B cell (primary cell): Measurements from ENCODE around the gene SIPA1L2. TPM values are rescaled to one million over a fixed set of nuclear protein-coding genes. Genes with fewer than 3 reads are reported as not detected.

Source experiments
- ATAC-seq: fragments of 200-7000 bp; cut with Tn5 transposase; one replicate; pipeline ENCODE4 v1.10.0; 2021; ENCODE audit warnings: low read depth, mild to moderate bottlenecking, moderate number of reproducible peaks, moderate library complexity
- CTCF ChIA-PET: fragments of 350-600 bp; sonication (Branson Sonifier 250); formaldehyde crosslinking; loops from one replicate; lab custom pipeline; 2021; ENCODE audit warnings: antibody characterized with exemption, inconsistent platforms; lab: Charles Lee
- POLR2A ChIA-PET: fragments of 350-600 bp; sonication (Branson Sonifier 250); formaldehyde crosslinking; loops from one replicate; lab custom pipeline; 2021; ENCODE audit warnings: antibody characterized with exemption; lab: Charles Lee
- DNase-seq: peaks from one replicate; pipeline ENCODE4 v3.0.0; 2013
- H2AFZ ChIP-seq: 2 replicates; pipeline ENCODE4 v1.6.1; 2012; ENCODE audit warnings: mild to moderate bottlenecking, low read depth, low read length; ENCODE audit not compliant: insufficient read depth, poor library complexity, severe bottlenecking
- H3K27ac ChIP-seq, 2 donors: 1 replicate in 1 of 2; 2 replicates in 1 of 2; pipeline ENCODE4 v1.5.1; 2012 to 2013; ENCODE audit warnings: low read length in 2 of 2, mild to moderate bottlenecking in 2 of 2, moderate library complexity in 1 of 2
- H3K27me3 ChIP-seq, 4 experiments: fragments of 200-600 bp in 1 of 4; sonication (generic) in 1 of 4; replicated peaks in 1 of 4; 1 replicate in 2 of 4; 2 replicates in 2 of 4; pipeline versions ENCODE4 v1.6.1 to v1.7.0; 2013 to 2016; ENCODE audit warnings: low read length in 3 of 4, mild to moderate bottlenecking in 2 of 4, mixed read lengths in 1 of 4, moderate library complexity in 1 of 4; ENCODE audit not compliant: insufficient read depth in 4 of 4, control insufficient read depth in 3 of 4; ENCODE audit errors: control extremely low read depth in 1 of 4
- H3K36me3 ChIP-seq, 2 experiments: replicated peaks in 1 of 2; 1 replicate in 1 of 2; 2 replicates in 1 of 2; pipeline versions ENCODE4 v1.6.1 to v1.7.1; 2013; ENCODE audit warnings: low read length in 1 of 2; ENCODE audit not compliant: insufficient read depth in 2 of 2, control insufficient read depth in 1 of 2; ENCODE audit errors: control extremely low read depth in 1 of 2, extremely low read depth in 1 of 2
- H3K4me1 ChIP-seq, 2 donors: fragments of 200-600 bp in 1 of 2; sonication (generic) in 1 of 2; 1 replicate in 1 of 2; 2 replicates in 1 of 2; pipeline versions ENCODE4 v1.5.1 to v1.6.1; 2013 to 2017; ENCODE audit warnings: low read length in 2 of 2; ENCODE audit not compliant: control insufficient read depth in 2 of 2, insufficient read depth in 2 of 2
- H3K4me2 ChIP-seq: replicated peaks from 2 replicates; pipeline ENCODE3; 2012; ENCODE audit warnings: mild to moderate bottlenecking, low read depth, low read length; ENCODE audit not compliant: poor library complexity, severe bottlenecking
- H3K4me3 ChIP-seq, 5 experiments: fragments of 200-600 bp in 1 of 5; sonication (generic) in 1 of 5; 1 replicate in 3 of 5; 2 replicates in 2 of 5; pipeline versions ENCODE4 v1.5.1 to v1.7.0; 2011 to 2016; ENCODE audit warnings: low read length in 4 of 5, mild to moderate bottlenecking in 4 of 5, low read depth in 2 of 5, control low read depth in 1 of 5, moderate library complexity in 1 of 5; ENCODE audit not compliant: insufficient read depth in 1 of 5; ENCODE audit errors: control extremely low read depth in 1 of 5, extremely low read depth in 1 of 5
- H3K79me2 ChIP-seq: fragments of 200-600 bp; sonication (generic); one replicate; pipeline ENCODE4 v1.6.0; 2016; ENCODE audit warnings: low read length; ENCODE audit not compliant: control insufficient read depth, insufficient read depth
- H3K9ac ChIP-seq: fragments of 200-600 bp; sonication (generic); 2 replicates; pipeline ENCODE4 v1.6.1; 2017; ENCODE audit warnings: mild to moderate bottlenecking, low read length, moderate library complexity
- H3K9me3 ChIP-seq, 3 donors: one replicate each; pipeline versions ENCODE4 v1.6.1 to v1.7.1; 2013; ENCODE audit warnings: low read length in 2 of 3; ENCODE audit not compliant: control insufficient read depth in 2 of 3, insufficient read depth in 1 of 3; ENCODE audit errors: control extremely low read depth in 1 of 3
- H4K20me1 ChIP-seq: 2 replicates; pipeline ENCODE4 v1.6.0; 2012; ENCODE audit warnings: mild to moderate bottlenecking, low read length; ENCODE audit not compliant: insufficient read depth, control insufficient read depth, poor library complexity, severe bottlenecking
- H3K27ac Mint-ChIP-seq: one replicate; pipeline ENCODE4 v1.8.0; 2021; ENCODE audit warnings: mixed read lengths
- H3K27me3 Mint-ChIP-seq: one replicate; pipeline ENCODE4 v1.8.0; 2021; ENCODE audit warnings: mixed read lengths
- H3K4me1 Mint-ChIP-seq: one replicate; pipeline ENCODE4 v1.8.0; 2021; ENCODE audit warnings: mixed read lengths
- H3K4me3 Mint-ChIP-seq: one replicate; pipeline ENCODE4 v1.8.0; 2021; ENCODE audit warnings: mixed read lengths
- H3K9me3 Mint-ChIP-seq: one replicate; pipeline ENCODE4 v1.8.0; 2022; ENCODE audit warnings: mixed read lengths; ENCODE audit not compliant: insufficient read depth
- CTCF ChIP-seq: fragments of 200-600 bp; IDR thresholded peaks from one replicate; pipeline ENCODE4 v1.8.0; 2022; ENCODE audit warnings: antibody characterized with exemption, mild to moderate bottlenecking
- EZH2 ChIP-seq: IDR thresholded peaks from 2 replicates; pipeline ENCODE4 v1.6.1; 2012; ENCODE audit warnings: borderline replicate concordance, low read depth, mild to moderate bottlenecking, moderate library complexity, low read length; ENCODE audit not compliant: insufficient read depth, poor library complexity, severe bottlenecking
- WGBS: methylation state at CpG from one replicate; pipeline ENCODE4 v1.1.5; 2013; ENCODE audit warnings: missing lambda C conversion rate; ENCODE audit not compliant: insufficient coverage; 5-methylcytosine and 5-hydroxymethylcytosine counted together
- intact Hi-C: fragments of 100-400 bp; cut with micrococcal nuclease; formaldehyde crosslinking; loops from one replicate; pipeline ENCODE4 v1.10.0; 2022
- polyA plus RNA-seq: library from polyadenylated mRNA; depleted of rRNA; stranded (reverse); fragments of >200 nt; gene quantifications from 2 replicates; pipeline ENCODE4 v1.2.3, GENCODE V29; 2012
- total RNA-seq, 2 donors: library from RNA; stranded (reverse); fragments of 120-200 nt in 1 of 2; gene quantifications; 1 replicate in 1 of 2; 2 replicates in 1 of 2; pipeline versions ENCODE4 v1.2.3 to v1.2.4, GENCODE V29; 2013 to 2022

The SIPA1L2 gene
- total and polyA plus RNA-seq, 2 donors (not counting 1 experiment from before 2014, with no cell fraction given): 0.07 TPM

- POLR2A ChIA-PET: no interaction called here
- peak overlapping the region in 1 of 2 donors; percentile 45 for H3K27ac ChIP-seq
- H3K9me3 ChIP-seq: peaks cover 0 to 3% (median 0%) of the 10 kb centered on the region in 3 donors
- no peaks in the 10 kb centered on the region for H3K36me3 ChIP-seq
- DNase-seq (peak; percentile 49), ATAC-seq (no peak)
- H3K79me2 ChIP-seq: no peaks in the 10 kb centered on the region
- no peaks in the 10 kb centered on the region for H3K9me3 Mint-ChIP-seq
- no peak overlapping the region for H3K9ac ChIP-seq
- H3K4me3 ChIP-seq: no peak overlapping the region
- H2AFZ ChIP-seq: no peak overlapping the region
- intact Hi-C loops: no loop called here
- no peak for TF ChIP-seq EZH2
- CTCF ChIA-PET: no interaction called here
- peak overlapping the region; percentile 61 for H3K27ac Mint-ChIP-seq
- H3K27me3 Mint-ChIP-seq: no peaks in the 10 kb centered on the region
- H3K4me1 ChIP-seq: peaks cover 18 to 32% of the 10 kb centered on the region in 2 donors
- peaks cover 20% of the 10 kb centered on the region for H3K4me1 Mint-ChIP-seq
- peak overlapping the region; percentile 19 for H3K4me2 ChIP-seq
- WGBS: 70% methylated on average over 4 of the region's 8 CpGs
- peak overlapping the region; percentile 24 for H3K4me3 Mint-ChIP-seq
- no peaks in the 10 kb centered on the region for H4K20me1 ChIP-seq
- no peaks in the 10 kb centered on the region for H3K27me3 ChIP-seq
Measured at GRCh38 chr1:232596666-232597303, 33.1 kb downstream of the SIPA1L2 start.

- Mint-ChIP-seq H3K4me1 (peaks cover 29% of the 10 kb centered on the region), H3K4me3 (no peak overlapping the region), H3K27me3 (no peaks in the 10 kb centered on the region), H3K9me3 (no peaks in the 10 kb centered on the region), H3K27ac (no peak overlapping the region)
- H3K27ac ChIP-seq: no peak overlapping the region
- no peaks in the 10 kb centered on the region for H4K20me1 ChIP-seq
- intact Hi-C loops: no loop called here
- CTCF ChIA-PET: interaction anchor here (1.3 kb wide), 1 partner anchor 12 kb away, joined by 4 read pairs; no protein-coding TSS in a partner anchor
- H3K4me2 ChIP-seq: no peak overlapping the region
- TF ChIP-seq EZH2 (no peak), CTCF (no peak)
- ATAC-seq (no peak), DNase-seq (no peak)
- H3K9me3 ChIP-seq: peaks cover 0 to 4% (median 0%) of the 10 kb centered on the region in 3 donors
- WGBS: 95% methylated on average over 6 of the region's 12 CpGs
- H2AFZ ChIP-seq: no peak overlapping the region
- peaks cover 28 to 47% of the 10 kb centered on the region in 2 donors for H3K4me1 ChIP-seq
- H3K79me2 ChIP-seq: no peaks in the 10 kb centered on the region
- no peak overlapping the region for H3K4me3 ChIP-seq
- no peaks in the 10 kb centered on the region for H3K27me3 ChIP-seq
- POLR2A ChIA-PET: no interaction called here
- H3K36me3 ChIP-seq: no peaks in the 10 kb centered on the region
- H3K9ac ChIP-seq: no peak overlapping the region
Measured at GRCh38 chr1:232594768-232595698, 34.9 kb downstream of the SIPA1L2 start.
